Neural cell (in vitro differentiated cells): ENCODE measurements around the gene KERA. TPM values are rescaled to one million over a fixed set of nuclear protein-coding genes. Genes with fewer than 3 reads are reported as not detected.
"Not testable (repeated sequence)": the region's sequence is repeated elsewhere in the genome, so short reads cannot be mapped to it uniquely, and the experiment has no call there.

ENCODE experiments used
- H2AFZ ChIP-seq: fragments of 200-600, 300-800 bp; sonication (generic), shearing (Covaris generic); 2 replicates; pipeline ENCODE4 v1.6.0; 2014; ENCODE audit warnings: low read depth, mild to moderate bottlenecking, antibody characterized with exemption, low read length, moderate library complexity
- H3F3A ChIP-seq: fragments of 200-600 bp; shearing (Covaris generic); 2 replicates; pipeline ENCODE4 v1.6.1; 2016; ENCODE audit warnings: mild to moderate bottlenecking, moderate library complexity, mixed read lengths, antibody characterized with exemption, low read length; ENCODE audit not compliant: insufficient read depth, poor library complexity, severe bottlenecking
- H3K27ac ChIP-seq: fragments of 200-600, 300-800 bp; sonication (generic), shearing (Covaris generic); 2 replicates; pipeline ENCODE4 v1.5.1; 2014; ENCODE audit warnings: mild to moderate bottlenecking, low read length, moderate library complexity
- H3K27me3 ChIP-seq: fragments of 300-800, 200-600 bp; sonication (generic), shearing (Covaris generic); 2 replicates; pipeline ENCODE4 v1.6.0; 2014; ENCODE audit warnings: mild to moderate bottlenecking, low read depth, low read length, moderate library complexity; ENCODE audit not compliant: insufficient read depth
- H3K36me3 ChIP-seq: fragments of 300-800, 200-600 bp; sonication (generic), shearing (Covaris generic); 2 replicates; pipeline ENCODE4 v1.5.1; 2014; ENCODE audit warnings: mild to moderate bottlenecking, antibody characterized with exemption, low read length, moderate library complexity; ENCODE audit not compliant: insufficient read depth
- H3K4me2 ChIP-seq: fragments of 300-800, 200-600 bp; sonication (generic), shearing (Covaris generic); 2 replicates; pipeline ENCODE4 v1.6.0; 2014; ENCODE audit warnings: mild to moderate bottlenecking, low read length
- H3K4me3 ChIP-seq: fragments of 300-800, 200-600 bp; sonication (generic), shearing (Covaris generic); 2 replicates; pipeline ENCODE4 v1.5.1; 2014; ENCODE audit warnings: mild to moderate bottlenecking, low read length, moderate library complexity
- H3K79me2 ChIP-seq: fragments of 200-600 bp; shearing (Covaris generic); replicated peaks from 2 replicates; pipeline ENCODE4 v1.6.0; 2014; ENCODE audit warnings: mild to moderate bottlenecking, low read length, moderate library complexity; ENCODE audit not compliant: insufficient read depth
- H3K9ac ChIP-seq: fragments of 300-800, 200-600 bp; sonication (generic), shearing (Covaris generic); 2 replicates; pipeline ENCODE4 v1.6.1; 2016; ENCODE audit warnings: mild to moderate bottlenecking, low read length, mixed read lengths
- H3K9me2 ChIP-seq: fragments of 200-600 bp; shearing (Covaris generic); 2 replicates; pipeline ENCODE4 v1.6.1; 2016; ENCODE audit warnings: mild to moderate bottlenecking, low read length, mixed read lengths; ENCODE audit not compliant: insufficient read depth
- H3K9me3 ChIP-seq: fragments of 200-600, 300-800 bp; sonication (generic), shearing (Covaris generic); 2 replicates; pipeline ENCODE4 v1.6.1; 2016; ENCODE audit warnings: mild to moderate bottlenecking, mixed run types, low read length, moderate library complexity, mixed read lengths
- H4K20me1 ChIP-seq: fragments of 200-600 bp; shearing (Covaris generic); 2 replicates; pipeline ENCODE4 v1.6.1; 2016; ENCODE audit warnings: mild to moderate bottlenecking, mixed run types; ENCODE audit not compliant: insufficient read depth
- CTCF ChIP-seq: fragments of 450-650 bp; IDR thresholded peaks from 2 replicates; pipeline ENCODE4 v1.5.1; 2014; ENCODE audit warnings: antibody characterized with exemption, mild to moderate bottlenecking, moderate library complexity; ENCODE audit not compliant: poor library complexity, severe bottlenecking
- EP300 ChIP-seq: fragments of 450-650 bp; conservative IDR thresholded peaks from 2 replicates; pipeline ENCODE4 v1.6.1; 2014; ENCODE audit warnings: antibody characterized with exemption, mild to moderate bottlenecking, moderate library complexity; ENCODE audit not compliant: poor library complexity, severe bottlenecking
- EZH2 ChIP-seq: fragments of 200-600, 300-800 bp; shearing (Covaris generic), sonication (generic); IDR thresholded peaks from 2 replicates; pipeline ENCODE4 v1.6.1; 2014; ENCODE audit warnings: antibody characterized with exemption, low read length, borderline replicate concordance, mild to moderate bottlenecking; ENCODE audit not compliant: insufficient read depth, poor library complexity, severe bottlenecking
- MXI1 ChIP-seq: fragments of 450-650 bp; conservative IDR thresholded peaks from 2 replicates; pipeline ENCODE4 v1.6.1; 2014; ENCODE audit warnings: antibody characterized with exemption, mild to moderate bottlenecking; ENCODE audit not compliant: poor library complexity, severe bottlenecking
- POLR2AphosphoS5 ChIP-seq: IDR thresholded peaks from 2 replicates; pipeline ENCODE4 v1.6.1; 2012
- RAD21 ChIP-seq: fragments of 450-650 bp; conservative IDR thresholded peaks from 2 replicates; pipeline ENCODE4 v1.6.1; 2014; ENCODE audit warnings: antibody characterized with exemption, mild to moderate bottlenecking, moderate library complexity
- SMC3 ChIP-seq: fragments of 450-650 bp; conservative IDR thresholded peaks from 2 replicates; pipeline ENCODE4 v1.6.1; 2014; ENCODE audit warnings: antibody characterized with exemption, mild to moderate bottlenecking, moderate library complexity; ENCODE audit not compliant: poor library complexity
- TAF1 ChIP-seq: IDR thresholded peaks from 2 replicates; pipeline ENCODE4 v1.6.1; 2012; ENCODE audit warnings: low read depth
- polyA plus RNA-seq: library from polyadenylated mRNA; depleted of rRNA; stranded (reverse); fragments of >200 nt; gene quantifications from 2 replicates; pipeline ENCODE4 v1.2.3, GENCODE V29; 2014
- TF ChIP-seq, protein P1 (sequence below): IDR thresholded peaks from 2 replicates; pipeline ENCODE4 v1.6.1; 2012; ENCODE audit warnings: borderline replicate concordance

KERA gene
- polyA plus RNA-seq, 1 donor from 2014 or later, result not detected

GRCh38 chr12:91091916-91092715, 34.3 kb upstream of the KERA start:
- Histone ChIP-seq H3K27me3 (no peaks in the 10 kb centered on the region), H3K36me3 (no peaks in the 10 kb centered on the region), H3K27ac (no peak overlapping the region), H3K79me2 (no peaks in the 10 kb centered on the region), H3K9me3 (peaks cover 3% of the 10 kb centered on the region), H3F3A (no peaks in the 10 kb centered on the region), H3K9me2 (no peaks in the 10 kb centered on the region), H4K20me1 (no peaks in the 10 kb centered on the region), H3K9ac (no peak overlapping the region), H3K4me3 (no peak overlapping the region), H2AFZ (no peak overlapping the region), H3K4me2 (no peak overlapping the region)
- TF ChIP-seq TAF1 (no peak), SMC3 (no peak), RAD21 (no peak), MXI1 (no peak)

DNA sequence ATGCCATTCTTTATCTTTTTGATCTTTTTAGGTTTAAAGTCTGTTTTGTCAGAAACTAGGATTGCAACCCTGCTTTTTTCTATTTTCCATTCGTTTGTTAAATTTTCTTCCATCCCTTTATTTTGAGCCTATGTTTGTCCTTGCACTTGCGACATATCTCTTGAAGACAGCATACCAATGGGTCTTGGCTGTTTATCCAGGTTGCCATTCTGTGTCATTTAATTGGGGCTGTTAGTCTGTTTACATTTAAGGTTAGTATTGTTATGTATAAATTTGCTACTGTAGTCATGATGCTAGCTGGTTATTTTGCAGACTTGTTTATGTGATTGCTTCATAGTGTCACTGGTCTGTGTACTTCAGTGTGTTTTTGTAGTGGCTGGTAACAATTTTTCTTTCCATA, 32.1 kb upstream of the KERA start:
- H3K9me2 ChIP-seq, H4K20me1 ChIP-seq, H3K4me2 ChIP-seq, H3K4me3 ChIP-seq, H3F3A ChIP-seq, H3K9me3 ChIP-seq, H3K27ac ChIP-seq, H3K36me3 ChIP-seq, H3K27me3 ChIP-seq, H3K9ac ChIP-seq, H2AFZ ChIP-seq, H3K79me2 ChIP-seq: not testable (repeated sequence)

DNA sequence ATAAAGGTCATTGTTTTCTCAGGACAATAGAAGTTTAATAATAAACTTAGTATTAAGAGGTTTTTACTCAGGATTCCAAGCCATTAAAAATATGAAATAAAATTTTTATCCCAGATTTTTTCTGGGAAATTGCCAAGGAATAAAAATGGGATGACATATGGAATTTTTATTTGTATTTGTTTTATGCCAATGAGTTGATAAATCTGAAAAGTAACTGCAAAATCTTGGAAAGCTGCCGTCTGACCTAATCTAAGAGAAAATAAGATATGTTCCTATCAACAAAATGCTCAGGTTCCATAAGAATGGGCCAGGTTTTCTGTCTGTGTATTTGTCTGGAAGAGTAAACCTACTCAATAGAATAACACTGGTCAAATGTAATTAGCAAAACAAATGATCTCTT, 22.2 kb upstream of the KERA start:
- no peaks in the 10 kb centered on the region for H3K36me3 ChIP-seq
- H3K9me3 ChIP-seq, result no peaks in the 10 kb centered on the region
- H3K9me2 ChIP-seq, result no peaks in the 10 kb centered on the region
- no peaks in the 10 kb centered on the region for H3K27me3 ChIP-seq
- no peak overlapping the region for H3K4me3 ChIP-seq
- no peaks in the 10 kb centered on the region for H3F3A ChIP-seq
- H3K27ac ChIP-seq, result no peak overlapping the region
- no peak overlapping the region for H3K9ac ChIP-seq
- H2AFZ ChIP-seq, result no peak overlapping the region
- H4K20me1 ChIP-seq, result no peaks in the 10 kb centered on the region
- no peaks in the 10 kb centered on the region for H3K79me2 ChIP-seq
- no peak for TF ChIP-seq RAD21
- TF ChIP-seq TAF1, result no peak
- no peak for TF ChIP-seq EZH2
- no peak overlapping the region for H3K4me2 ChIP-seq

GRCh38 chr12:91078501-91078900, 20.7 kb upstream of the KERA start:
- H3K9me2 ChIP-seq, result no peaks in the 10 kb centered on the region
- H3K9me3 ChIP-seq, result no peaks in the 10 kb centered on the region
- no peak overlapping the region for H3K4me2 ChIP-seq
- no peaks in the 10 kb centered on the region for H3K36me3 ChIP-seq
- no peak overlapping the region for H3K27ac ChIP-seq
- H3K27me3 ChIP-seq, result no peaks in the 10 kb centered on the region
- no peak overlapping the region for H3K9ac ChIP-seq
- H4K20me1 ChIP-seq, result no peaks in the 10 kb centered on the region
- H3K4me3 ChIP-seq, result no peak overlapping the region
- H2AFZ ChIP-seq, result no peak overlapping the region
- TF ChIP-seq, protein P1, sequence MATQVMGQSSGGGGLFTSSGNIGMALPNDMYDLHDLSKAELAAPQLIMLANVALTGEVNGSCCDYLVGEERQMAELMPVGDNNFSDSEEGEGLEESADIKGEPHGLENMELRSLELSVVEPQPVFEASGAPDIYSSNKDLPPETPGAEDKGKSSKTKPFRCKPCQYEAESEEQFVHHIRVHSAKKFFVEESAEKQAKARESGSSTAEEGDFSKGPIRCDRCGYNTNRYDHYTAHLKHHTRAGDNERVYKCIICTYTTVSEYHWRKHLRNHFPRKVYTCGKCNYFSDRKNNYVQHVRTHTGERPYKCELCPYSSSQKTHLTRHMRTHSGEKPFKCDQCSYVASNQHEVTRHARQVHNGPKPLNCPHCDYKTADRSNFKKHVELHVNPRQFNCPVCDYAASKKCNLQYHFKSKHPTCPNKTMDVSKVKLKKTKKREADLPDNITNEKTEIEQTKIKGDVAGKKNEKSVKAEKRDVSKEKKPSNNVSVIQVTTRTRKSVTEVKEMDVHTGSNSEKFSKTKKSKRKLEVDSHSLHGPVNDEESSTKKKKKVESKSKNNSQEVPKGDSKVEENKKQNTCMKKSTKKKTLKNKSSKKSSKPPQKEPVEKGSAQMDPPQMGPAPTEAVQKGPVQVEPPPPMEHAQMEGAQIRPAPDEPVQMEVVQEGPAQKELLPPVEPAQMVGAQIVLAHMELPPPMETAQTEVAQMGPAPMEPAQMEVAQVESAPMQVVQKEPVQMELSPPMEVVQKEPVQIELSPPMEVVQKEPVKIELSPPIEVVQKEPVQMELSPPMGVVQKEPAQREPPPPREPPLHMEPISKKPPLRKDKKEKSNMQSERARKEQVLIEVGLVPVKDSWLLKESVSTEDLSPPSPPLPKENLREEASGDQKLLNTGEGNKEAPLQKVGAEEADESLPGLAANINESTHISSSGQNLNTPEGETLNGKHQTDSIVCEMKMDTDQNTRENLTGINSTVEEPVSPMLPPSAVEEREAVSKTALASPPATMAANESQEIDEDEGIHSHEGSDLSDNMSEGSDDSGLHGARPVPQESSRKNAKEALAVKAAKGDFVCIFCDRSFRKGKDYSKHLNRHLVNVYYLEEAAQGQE, result no peak
- TF ChIP-seq MXI1, result no peak
- TF ChIP-seq POLR2AphosphoS5, result no peak
- no peak for TF ChIP-seq SMC3
- no peak for TF ChIP-seq CTCF
- no peak for TF ChIP-seq RAD21
- TF ChIP-seq EP300, result no peak
- TF ChIP-seq EZH2, result no peak
- no peak for TF ChIP-seq TAF1
- no peaks in the 10 kb centered on the region for H3K79me2 ChIP-seq
- H3F3A ChIP-seq, result no peaks in the 10 kb centered on the region
